SH-SY5Y (cell line): Measurements from ENCODE around the gene F2RL3.

Experiments
- GATA2 ChIP-seq: IDR thresholded peaks from 2 replicates; pipeline ENCODE4 v1.6.1; 2011; ENCODE audit warnings: mild to moderate bottlenecking, low read depth, low read length
- GATA3 ChIP-seq: IDR thresholded peaks from 2 replicates; pipeline ENCODE4 v1.6.1; 2011; ENCODE audit warnings: low read depth, mild to moderate bottlenecking, low read length, moderate library complexity

The F2RL3 gene

GRCh38 chr19:16897029-16897855 lies 8.4 kb downstream of the F2RL3 start:
- TF ChIP-seq GATA2 (no peak), GATA3 (no peak)

- TF ChIP-seq GATA2 = no peak
- no peak for TF ChIP-seq GATA3
Measured at GRCh38 chr19:16897856-16898161, 9.0 kb downstream of the F2RL3 start.

DNA sequence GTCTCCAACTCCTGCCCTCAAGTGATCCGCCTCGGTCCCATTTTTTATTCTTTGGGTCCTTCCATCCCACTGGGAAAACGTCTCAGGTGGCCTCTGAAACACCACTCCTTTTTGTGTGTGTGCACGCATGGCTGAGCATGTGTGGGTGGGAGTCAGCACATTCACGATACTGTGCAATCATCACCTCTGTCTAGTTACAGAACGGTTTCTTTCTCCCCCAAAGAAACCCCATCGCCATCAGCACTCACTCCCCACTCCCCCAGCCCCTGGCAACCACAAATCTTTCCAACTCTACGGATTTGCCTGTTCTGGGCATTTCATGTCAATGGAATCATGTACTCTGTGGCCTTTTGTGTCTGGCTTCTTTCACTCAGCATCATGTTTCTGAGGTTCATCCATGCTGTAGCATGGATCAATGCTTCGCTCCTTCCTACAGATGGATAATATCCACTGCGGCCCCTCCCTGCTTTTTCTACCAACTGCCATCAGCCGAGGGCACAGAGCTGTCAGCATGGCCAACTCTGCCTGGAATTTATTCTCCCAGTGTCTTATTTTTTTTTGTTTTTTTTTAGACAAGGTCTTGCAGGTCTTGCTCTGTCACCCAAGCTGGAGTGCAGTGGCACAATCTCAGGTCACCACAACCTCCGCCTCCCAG lies 9.7 kb downstream of the F2RL3 start:
- TF ChIP-seq GATA2 = no peak
- TF ChIP-seq GATA3 = no peak

DNA sequence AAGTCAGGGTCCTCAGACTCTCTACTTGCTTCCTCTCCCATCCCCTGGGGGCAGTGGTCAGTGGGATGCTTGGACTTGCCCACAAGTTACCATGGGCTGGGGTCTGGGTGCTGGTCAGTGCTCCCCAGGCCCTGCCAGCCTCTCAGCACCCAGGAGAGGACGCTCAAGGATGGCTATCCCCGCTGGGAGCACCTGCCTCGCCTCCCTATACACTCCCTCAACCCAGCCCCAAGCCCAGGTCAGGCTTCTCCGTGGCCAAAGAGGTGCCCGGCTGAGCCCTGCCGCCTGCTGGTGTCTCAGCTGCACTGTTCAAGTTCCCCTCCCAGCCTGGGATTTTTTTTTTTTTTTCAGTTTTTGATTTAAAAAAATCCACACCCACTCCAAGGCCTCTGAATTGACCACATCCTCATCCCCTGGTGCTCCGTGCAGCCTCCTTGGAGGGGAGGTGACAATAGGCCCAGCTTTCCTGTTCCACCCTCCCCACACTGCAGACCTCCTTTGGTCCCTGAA lies 10.8 kb downstream of the F2RL3 start:
- TF ChIP-seq GATA2 (no peak), GATA3 (no peak)

DNA sequence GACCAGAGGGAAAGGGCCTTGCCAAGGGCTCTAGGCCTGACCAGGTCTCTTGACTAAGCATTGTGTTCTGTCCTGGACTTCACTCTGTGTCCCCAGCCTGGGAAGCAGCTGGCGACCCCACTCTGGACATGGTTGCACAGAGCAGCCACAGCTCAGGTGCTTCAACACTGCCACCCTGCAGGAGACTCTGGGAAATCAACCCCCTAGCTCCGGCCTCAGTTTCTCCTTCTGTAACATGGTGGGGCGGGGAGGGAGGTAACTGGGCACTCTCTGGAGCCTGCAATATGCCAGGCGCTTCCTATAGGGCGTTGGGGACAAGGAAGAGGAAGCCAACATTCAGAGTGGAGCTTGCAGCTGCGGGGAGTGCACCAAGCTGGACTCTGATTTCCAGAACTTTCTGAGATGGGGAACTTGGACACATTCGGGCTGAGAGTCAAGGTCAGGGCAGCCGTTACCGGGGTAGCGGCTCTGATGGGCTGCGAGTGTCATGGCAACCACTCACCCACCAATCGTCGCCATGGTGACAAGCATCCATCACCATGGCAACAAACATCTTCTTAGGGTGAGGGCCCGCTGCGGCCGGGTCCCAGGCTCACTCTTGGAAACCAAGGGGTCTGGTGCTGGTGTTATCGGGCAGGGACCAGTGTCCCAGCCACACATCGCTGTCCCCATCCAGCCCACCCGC lies 12.8 kb downstream of the F2RL3 start:
- TF ChIP-seq GATA2 (no peak), GATA3 (no peak)

- TF ChIP-seq GATA3 = no peak
- no peak for TF ChIP-seq GATA2
Measured at GRCh38 chr19:16902545-16902944, 13.7 kb downstream of the F2RL3 start.

GRCh38 chr19:16903347-16903746 lies 14.5 kb downstream of the F2RL3 start:
- no peak for TF ChIP-seq GATA2

- TF ChIP-seq GATA2 (no peak), GATA3 (no peak)
Measured at GRCh38 chr19:16904599-16904998, 15.8 kb downstream of the F2RL3 start.

- TF ChIP-seq GATA3 (no peak), GATA2 (no peak)
Measured at GRCh38 chr19:16908759-16909158, 20.0 kb downstream of the F2RL3 start.

- TF ChIP-seq GATA3 = no peak
- no peak for TF ChIP-seq GATA2
Measured at GRCh38 chr19:16911046-16911445, 22.2 kb downstream of the F2RL3 start.

DNA sequence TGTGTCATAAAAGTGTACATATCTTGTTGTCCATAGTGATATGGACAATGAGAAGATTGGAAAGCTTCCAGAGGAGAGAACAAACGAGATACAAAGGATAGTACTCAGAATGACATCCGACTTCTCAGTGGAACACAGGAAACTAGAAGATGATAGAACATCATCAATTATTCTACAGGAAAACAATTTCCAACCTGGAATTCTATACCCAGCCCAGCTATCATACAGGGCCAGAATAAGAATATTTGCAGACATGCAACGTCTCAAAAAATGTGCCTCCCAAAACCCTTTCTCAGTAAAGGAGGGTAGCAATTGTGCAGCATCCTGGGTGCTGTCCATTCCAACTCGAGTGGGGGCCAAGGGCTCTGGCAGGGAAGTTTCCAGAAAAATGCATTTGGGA lies 24.0 kb downstream of the F2RL3 start:
- TF ChIP-seq GATA2 (no peak), GATA3 (no peak)

- TF ChIP-seq GATA2 (no peak), GATA3 (no peak)
Measured at GRCh38 chr19:16914421-16914820, 25.6 kb downstream of the F2RL3 start.

- no peak for TF ChIP-seq GATA3
- TF ChIP-seq GATA2 = no peak
Measured at GRCh38 chr19:16915135-16915534, 26.3 kb downstream of the F2RL3 start.

DNA sequence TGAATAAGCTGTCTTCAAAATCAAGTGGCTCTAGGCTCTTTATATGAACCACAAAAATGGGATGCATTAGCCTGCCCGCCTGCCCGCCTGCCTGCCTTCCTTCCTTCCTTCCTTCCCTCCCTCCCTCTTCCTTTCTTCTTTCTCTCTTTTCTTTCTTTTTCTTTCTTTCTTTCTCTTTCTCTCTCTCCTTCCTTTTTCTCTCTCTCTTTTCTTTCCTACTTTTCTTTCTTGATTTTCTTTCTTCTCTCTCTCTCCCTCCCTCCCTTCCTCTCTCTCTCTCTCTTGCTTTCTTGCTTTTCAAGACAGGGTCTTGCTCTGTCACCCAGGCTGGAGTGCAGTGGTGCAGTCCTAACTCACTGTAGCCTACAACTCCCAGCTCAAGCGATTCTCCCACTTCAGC lies 26.9 kb downstream of the F2RL3 start:
- TF ChIP-seq GATA3 (no peak), GATA2 (no peak)

GRCh38 chr19:16917401-16917800 lies 28.6 kb downstream of the F2RL3 start:
- TF ChIP-seq GATA2 = no peak
- no peak for TF ChIP-seq GATA3

GRCh38 chr19:16919496-16919895 lies 30.7 kb downstream of the F2RL3 start:
- no peak for TF ChIP-seq GATA2
- TF ChIP-seq GATA3 = no peak
